Endothelial cell (in vitro differentiated cells): ENCODE data around the gene SDHAF3. TPM values are rescaled to one million over a fixed set of nuclear protein-coding genes. Genes with fewer than 3 reads are reported as not detected.

Source experiments
- DNase-seq: peaks from one replicate; pipeline ENCODE4 v3.0.0; 2021; ENCODE audit warnings: low spot score
- H3K27ac Mint-ChIP-seq: one replicate; pipeline ENCODE4 v1.8.0; 2021; ENCODE audit warnings: mixed read lengths, inconsistent platforms; ENCODE audit not compliant: unreplicated experiment
- H3K27me3 Mint-ChIP-seq: one replicate; pipeline ENCODE4 v1.8.0; 2021; ENCODE audit warnings: mild to moderate bottlenecking, moderate library complexity, mixed read lengths, inconsistent platforms; ENCODE audit not compliant: unreplicated experiment
- H3K36me3 Mint-ChIP-seq: one replicate; pipeline ENCODE4 v1.8.0; 2021; ENCODE audit warnings: mild to moderate bottlenecking, low read depth, mixed read lengths, inconsistent platforms; ENCODE audit not compliant: unreplicated experiment
- H3K4me1 Mint-ChIP-seq: one replicate; pipeline ENCODE4 v1.8.0; 2021; ENCODE audit warnings: mild to moderate bottlenecking, mixed read lengths, inconsistent platforms; ENCODE audit not compliant: unreplicated experiment
- H3K4me3 Mint-ChIP-seq: one replicate; pipeline ENCODE4 v1.8.0; 2021; ENCODE audit warnings: mild to moderate bottlenecking, mixed read lengths, inconsistent platforms; ENCODE audit not compliant: unreplicated experiment
- H3K9me3 Mint-ChIP-seq: one replicate; pipeline ENCODE4 v1.8.0; 2021; ENCODE audit warnings: mixed read lengths, inconsistent platforms; ENCODE audit not compliant: unreplicated experiment
- total RNA-seq: library from RNA; stranded (reverse); fragmentation: NEBNext Ultra II Directional; extraction: Animal tissue kit (Norgen Biotek cat#: 25700); gene quantifications from one replicate; pipeline ENCODE4 v1.2.1, GENCODE V29; 2021; ENCODE audit not compliant: unreplicated experiment
- TF ChIP-seq, protein P1 (sequence below): fragments of 200-600 bp; sonication (generic); IDR thresholded peaks from one replicate; pipeline ENCODE4 v1.5.0; 2021; ENCODE audit warnings: antibody characterized with exemption; ENCODE audit not compliant: unreplicated experiment

Gene SDHAF3
- total RNA-seq, 1 donor from 2014 or later, result 6.7 TPM

- H3K27me3 Mint-ChIP-seq, result no peaks in the 10 kb centered on the region
- H3K36me3 Mint-ChIP-seq, result no peaks in the 10 kb centered on the region
- TF ChIP-seq, protein P1, sequence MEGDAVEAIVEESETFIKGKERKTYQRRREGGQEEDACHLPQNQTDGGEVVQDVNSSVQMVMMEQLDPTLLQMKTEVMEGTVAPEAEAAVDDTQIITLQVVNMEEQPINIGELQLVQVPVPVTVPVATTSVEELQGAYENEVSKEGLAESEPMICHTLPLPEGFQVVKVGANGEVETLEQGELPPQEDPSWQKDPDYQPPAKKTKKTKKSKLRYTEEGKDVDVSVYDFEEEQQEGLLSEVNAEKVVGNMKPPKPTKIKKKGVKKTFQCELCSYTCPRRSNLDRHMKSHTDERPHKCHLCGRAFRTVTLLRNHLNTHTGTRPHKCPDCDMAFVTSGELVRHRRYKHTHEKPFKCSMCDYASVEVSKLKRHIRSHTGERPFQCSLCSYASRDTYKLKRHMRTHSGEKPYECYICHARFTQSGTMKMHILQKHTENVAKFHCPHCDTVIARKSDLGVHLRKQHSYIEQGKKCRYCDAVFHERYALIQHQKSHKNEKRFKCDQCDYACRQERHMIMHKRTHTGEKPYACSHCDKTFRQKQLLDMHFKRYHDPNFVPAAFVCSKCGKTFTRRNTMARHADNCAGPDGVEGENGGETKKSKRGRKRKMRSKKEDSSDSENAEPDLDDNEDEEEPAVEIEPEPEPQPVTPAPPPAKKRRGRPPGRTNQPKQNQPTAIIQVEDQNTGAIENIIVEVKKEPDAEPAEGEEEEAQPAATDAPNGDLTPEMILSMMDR, result no peak
- no peaks in the 10 kb centered on the region for H3K9me3 Mint-ChIP-seq
- H3K4me1 Mint-ChIP-seq, result no peaks in the 10 kb centered on the region
- H3K4me3 Mint-ChIP-seq, result no peak overlapping the region
- DNase-seq, result no peak
- no peak overlapping the region for H3K27ac Mint-ChIP-seq
Measured at GRCh38 chr7:97081521-97082300, 35.8 kb upstream of the SDHAF3 start.

DNA sequence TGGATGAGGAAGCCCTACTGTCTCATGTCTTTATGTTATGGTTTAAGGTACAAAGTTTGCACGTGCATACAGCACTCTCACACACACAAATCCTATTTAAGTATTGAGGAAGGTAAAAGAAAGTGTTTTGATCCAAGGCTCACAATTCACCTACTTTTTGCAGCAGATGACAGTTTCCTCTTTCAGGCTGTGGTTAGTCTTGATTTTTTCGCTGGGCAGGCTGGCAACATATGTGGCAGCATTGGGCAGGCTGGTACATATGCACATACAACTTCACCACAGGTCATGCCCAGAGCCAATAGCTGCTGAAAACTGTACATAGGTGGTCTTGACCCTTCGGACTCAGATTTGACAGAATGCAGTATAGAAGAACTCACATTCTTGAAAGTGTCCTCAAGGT lies 29.1 kb upstream of the SDHAF3 start:
- no peaks in the 10 kb centered on the region for H3K4me1 Mint-ChIP-seq
- DNase-seq, result no peak
- no peaks in the 10 kb centered on the region for H3K36me3 Mint-ChIP-seq
- H3K27ac Mint-ChIP-seq, result no peak overlapping the region
- no peaks in the 10 kb centered on the region for H3K27me3 Mint-ChIP-seq
- no peaks in the 10 kb centered on the region for H3K9me3 Mint-ChIP-seq
- TF ChIP-seq, protein P1, result no peak
- no peak overlapping the region for H3K4me3 Mint-ChIP-seq

DNA sequence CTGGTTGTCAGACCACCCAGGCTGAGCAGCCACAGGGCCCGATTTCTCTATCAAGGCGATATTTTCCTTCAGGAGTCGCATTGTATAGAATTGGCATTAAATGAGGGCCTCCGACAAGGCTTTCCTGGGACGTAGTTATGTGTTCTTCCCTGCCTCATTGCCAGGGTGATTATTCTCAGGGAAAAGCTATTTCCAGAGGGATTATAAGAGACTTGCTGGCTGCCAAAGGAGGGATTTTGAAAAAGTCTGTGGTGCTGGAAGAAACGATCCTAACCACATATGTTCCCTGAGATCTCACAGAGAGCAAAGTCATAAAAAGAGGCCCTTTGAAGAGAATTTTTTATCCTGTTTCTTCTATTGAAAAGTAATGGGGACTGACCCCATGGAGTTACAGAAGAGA lies 27.7 kb upstream of the SDHAF3 start:
- Mint-ChIP-seq H3K27ac (no peak overlapping the region), H3K9me3 (no peaks in the 10 kb centered on the region), H3K27me3 (no peaks in the 10 kb centered on the region), H3K4me3 (no peak overlapping the region), H3K4me1 (no peaks in the 10 kb centered on the region), H3K36me3 (no peaks in the 10 kb centered on the region)
- no peak for DNase-seq
- TF ChIP-seq, protein P1, result no peak

GRCh38 chr7:97090761-97091353 lies 26.6 kb upstream of the SDHAF3 start:
- no peaks in the 10 kb centered on the region for H3K4me1 Mint-ChIP-seq
- no peak for DNase-seq
- TF ChIP-seq, protein P1, result no peak

GRCh38 chr7:97094284-97094930 lies 23.1 kb upstream of the SDHAF3 start:
- Mint-ChIP-seq H3K4me3 (no peak overlapping the region), H3K9me3 (no peaks in the 10 kb centered on the region), H3K4me1 (no peaks in the 10 kb centered on the region), H3K36me3 (no peaks in the 10 kb centered on the region), H3K27ac (no peak overlapping the region), H3K27me3 (no peaks in the 10 kb centered on the region)
- no peak for DNase-seq
- TF ChIP-seq, protein P1, result no peak

More at GRCh38 chr7:97090761-97091353, 26.6 kb upstream of the SDHAF3 start:
- H3K9me3 Mint-ChIP-seq, result no peaks in the 10 kb centered on the region
- H3K36me3 Mint-ChIP-seq, result no peaks in the 10 kb centered on the region
- no peak overlapping the region for H3K27ac Mint-ChIP-seq
- no peaks in the 10 kb centered on the region for H3K27me3 Mint-ChIP-seq
- no peak overlapping the region for H3K4me3 Mint-ChIP-seq
